SK-MEL-5 (cell line): ENCODE measurements around the gene CFAP99. TPM values are rescaled to one million over a fixed set of nuclear protein-coding genes. Genes with fewer than 3 reads are reported as not detected.
"Not testable (repeated sequence)": the region's sequence is repeated elsewhere in the genome, so short reads cannot be mapped to it uniquely, and the experiment has no call there.

Experiments used
- DNase-seq: peaks from one replicate; pipeline ENCODE4 v3.0.0-alpha.2; 2016; ENCODE audit warnings: low read depth, low spot score
- in situ Hi-C: cut with HindIII; loops from 2 replicates; pipeline ENCODE4 v1.10.0; 2016; ENCODE audit warnings: low sequenced_read_pairs, high pct_unique_total_duplicates, low pct_unique_long_range_greater_than_20kb
- polyA plus RNA-seq, 2 experiments: library from polyadenylated mRNA; depleted of rRNA; stranded (reverse); fragments of >200 nt; gene quantifications; 2 replicates each; pipeline ENCODE4 v1.2.3, GENCODE V29; 2015
- total RNA-seq: library from RNA; depleted of rRNA; stranded (reverse); fragments of >200 nt; shearing (Covaris generic); gene quantifications from 2 replicates; pipeline ENCODE4 v1.2.3, GENCODE V29; 2014; rRNA removed

Gene CFAP99
- total RNA-seq, result not detected in 2 replicates
- polyA plus RNA-seq (2015; cell fraction: cytosol; rRNA removed), result not detected in 2 replicates
- polyA plus RNA-seq (2015; cell fraction: nucleus; rRNA removed), result not detected in 2 replicates

DNA sequence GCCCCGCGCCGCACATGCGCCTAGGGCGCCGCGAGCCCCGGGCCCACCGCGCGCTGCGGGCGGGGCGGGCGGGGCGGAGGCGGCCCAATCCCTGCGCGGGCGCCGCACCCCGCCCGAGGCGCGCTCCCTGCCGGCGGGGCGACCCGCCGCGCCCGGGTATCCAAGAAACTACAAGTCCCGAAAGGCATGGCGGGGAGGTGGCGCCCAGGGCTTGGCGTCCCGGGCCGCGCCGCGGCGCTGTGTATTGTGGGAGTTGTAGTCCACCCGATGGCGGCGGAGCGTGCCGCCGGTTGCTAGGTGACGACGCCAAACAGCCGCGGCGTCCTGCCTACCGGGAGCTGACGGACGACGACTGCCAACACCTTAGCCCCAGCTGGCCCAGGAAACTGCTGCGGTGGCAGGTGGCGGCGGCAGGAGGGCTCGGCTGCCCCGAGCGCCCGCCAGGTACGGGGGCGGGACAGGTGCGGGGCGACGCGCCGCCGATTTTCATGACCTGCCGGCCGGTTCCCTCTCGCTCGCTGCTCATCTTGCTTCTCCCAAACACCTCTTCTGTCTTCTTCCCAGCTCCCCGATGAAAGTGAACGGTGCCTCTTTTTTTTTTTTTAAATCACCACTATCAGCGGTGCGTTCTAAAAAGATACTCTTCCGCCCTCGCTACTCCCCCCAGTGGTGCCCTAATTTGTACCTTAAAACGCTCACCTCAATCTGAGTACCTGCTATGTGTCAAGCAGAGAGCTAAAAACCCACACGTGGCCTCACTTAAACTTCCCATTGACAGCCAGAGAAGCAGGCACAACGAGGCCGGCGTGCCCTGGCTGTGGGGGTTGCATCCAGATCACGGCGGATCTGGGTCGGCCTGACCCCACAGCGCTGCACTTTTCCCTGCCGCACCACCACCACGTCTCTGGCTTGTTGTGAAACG lies at the start of gene CFAP99:
Gene CFAP99 (plus strand): TSS at position 306 of the 922 bp plus-strand sequence.
- DNase-seq, result peak; percentile 94
- in situ Hi-C loops, result no loop called here

DNA sequence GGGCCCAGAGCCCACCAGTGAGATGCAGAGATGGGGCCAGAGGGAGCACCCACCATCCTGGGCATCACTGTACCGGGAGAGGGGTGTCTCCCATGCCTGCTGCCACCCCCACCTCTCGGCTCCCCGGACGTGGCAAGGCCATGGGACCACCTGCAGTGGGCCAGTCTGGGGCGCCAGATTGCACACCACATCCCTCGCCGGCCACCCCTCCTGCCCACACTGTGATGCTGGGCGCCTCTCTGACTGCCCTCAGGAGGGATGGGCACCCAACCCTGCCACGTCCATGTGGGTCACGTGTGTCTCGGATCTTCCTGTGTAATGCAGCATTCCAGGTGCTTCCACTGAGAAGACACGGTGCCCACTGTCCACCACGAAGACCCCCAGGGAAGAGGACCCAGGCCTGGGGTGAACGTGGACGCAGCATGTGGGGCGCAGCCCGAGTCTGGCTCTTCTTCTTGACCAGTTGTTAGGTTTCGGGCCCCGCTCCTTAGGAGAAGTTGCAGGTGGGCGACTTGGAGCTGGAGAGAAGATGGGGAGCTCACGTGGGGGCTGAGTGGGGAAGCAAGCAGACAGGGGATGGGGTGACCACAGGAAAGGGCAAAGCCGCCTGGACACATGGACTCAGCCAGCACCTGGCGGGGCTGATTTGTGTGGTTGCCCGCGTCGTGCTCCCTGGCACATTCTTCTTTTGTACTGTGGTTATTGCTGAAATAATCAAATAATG lies 48.0 kb upstream of the CFAP99 start:
- in situ Hi-C loops, result no loop called here

DNA sequence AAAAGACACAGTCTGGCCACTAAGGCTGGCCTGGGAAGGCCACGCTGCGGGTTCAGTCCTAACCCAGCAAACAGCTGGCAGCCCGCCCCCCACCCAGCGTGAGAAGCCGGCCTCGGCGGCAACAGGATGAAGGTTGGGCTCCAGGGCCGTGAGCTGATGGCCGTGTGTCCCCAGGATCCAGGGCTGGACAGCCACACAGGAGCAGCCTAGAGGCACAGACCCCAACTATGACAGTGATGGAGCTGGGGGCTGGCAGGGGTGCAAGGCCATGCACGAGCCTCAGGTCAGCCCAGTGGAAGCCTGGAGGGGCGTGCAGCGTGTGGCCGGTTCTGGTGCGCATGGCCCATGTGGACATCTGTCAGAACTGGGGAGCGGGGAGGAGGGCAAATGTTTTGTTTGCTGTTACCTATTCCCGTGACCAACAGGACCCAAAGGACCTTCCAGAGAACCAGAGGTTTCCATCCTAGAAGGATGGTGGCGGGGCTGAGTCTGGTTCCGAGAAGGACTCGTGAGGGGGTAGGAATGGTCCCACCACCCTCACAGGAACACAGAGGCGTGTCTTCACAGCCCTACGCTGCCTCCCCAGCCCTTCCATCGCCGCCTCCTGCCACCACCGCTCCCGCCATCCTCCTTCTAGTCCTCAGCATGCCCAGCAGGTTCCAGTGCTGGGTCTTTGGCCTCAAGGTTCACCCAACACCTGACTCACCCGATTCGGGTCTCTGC lies 46.8 kb upstream of the CFAP99 start:
- no peak for DNase-seq
- in situ Hi-C loops, result no loop called here

More for the DNA sequence above, 48.0 kb upstream of the CFAP99 start:
- DNase-seq, result no peak

DNA sequence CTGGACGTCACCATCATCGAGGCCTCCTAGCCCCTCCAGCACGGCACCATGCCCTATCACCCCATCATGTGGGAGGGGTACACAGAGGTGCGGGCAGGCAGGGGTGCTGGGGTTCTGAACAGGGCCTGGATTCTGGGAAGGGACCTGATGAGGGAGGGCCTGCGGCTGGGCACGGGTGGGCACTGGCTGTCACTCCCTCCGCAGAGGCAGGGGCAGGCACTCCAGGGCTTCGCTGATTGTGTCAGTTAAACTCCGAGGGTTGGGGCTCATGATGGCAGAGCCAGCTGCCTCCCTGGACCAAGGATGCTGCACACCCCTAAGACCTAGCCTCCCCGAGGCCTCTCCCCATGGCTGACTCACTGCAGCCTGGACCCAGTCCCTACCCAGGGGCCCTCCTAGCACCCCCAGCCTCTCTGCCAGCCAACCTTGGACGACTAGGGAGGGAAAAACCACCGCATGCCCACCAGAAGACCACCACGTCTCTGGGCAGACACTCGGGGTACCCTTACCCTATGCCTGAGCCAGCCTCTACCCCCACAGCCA lies 46.2 kb upstream of the CFAP99 start:
- DNase-seq, result no peak
- in situ Hi-C loops, result no loop called here

DNA sequence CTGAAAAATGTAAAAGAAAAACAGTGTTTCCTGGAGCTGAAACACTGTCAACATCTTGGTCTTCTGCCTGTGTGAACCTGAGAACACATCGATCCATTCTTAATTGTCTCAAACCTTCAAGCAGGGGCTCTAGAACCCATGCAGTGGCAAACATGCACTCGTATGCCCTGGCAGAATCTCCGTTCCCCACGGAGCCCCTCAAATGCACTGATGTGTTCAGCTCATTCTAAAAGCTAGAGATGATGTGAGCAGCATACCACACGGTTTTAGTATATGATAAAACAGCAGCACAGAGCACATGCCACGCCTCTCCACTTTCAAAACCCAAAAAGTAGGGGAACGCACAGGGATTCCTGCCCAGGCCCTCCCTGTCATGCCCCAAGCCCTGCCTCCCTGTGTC lies 45.2 kb upstream of the CFAP99 start:
- no peak for DNase-seq
- in situ Hi-C loops, result no loop called here

DNA sequence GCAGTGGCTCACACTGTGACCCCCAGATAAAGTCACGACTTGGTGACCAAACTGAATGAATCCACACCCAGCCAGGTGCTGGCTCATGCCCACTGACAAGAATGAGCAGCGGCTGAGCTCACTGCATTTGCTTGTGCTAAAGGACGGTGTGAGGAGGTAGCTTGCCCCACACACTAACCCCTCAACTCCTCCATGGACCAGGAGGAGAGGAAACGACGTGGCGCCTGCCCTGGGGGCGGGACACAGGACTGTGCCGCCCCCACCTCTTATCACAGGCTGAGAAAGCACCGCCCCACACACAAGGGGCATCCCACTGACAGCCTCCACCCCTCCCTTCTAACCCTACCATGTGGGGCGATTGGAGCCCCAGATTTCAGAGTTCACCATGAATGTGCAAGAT lies 43.3 kb upstream of the CFAP99 start:
- no peak for DNase-seq
- in situ Hi-C loops, result no loop called here

DNA sequence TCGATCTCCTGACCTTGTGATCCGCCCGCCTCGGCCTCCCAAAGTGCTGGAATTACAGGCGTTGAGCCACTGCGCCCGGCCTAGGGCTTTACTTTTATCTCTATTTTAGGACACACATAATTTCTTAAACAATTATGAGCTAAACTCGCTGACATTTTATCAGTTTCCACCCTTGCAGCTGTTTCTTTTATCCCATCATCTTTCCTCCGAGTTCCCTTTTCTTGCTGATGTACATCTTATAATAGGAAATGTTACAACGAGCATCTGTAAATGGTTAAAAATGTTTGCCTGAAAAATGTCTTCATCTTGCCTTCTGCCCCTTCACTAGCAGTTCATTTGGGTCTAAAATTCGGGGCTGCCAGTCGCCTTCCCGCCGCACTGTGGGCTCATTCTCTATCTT lies 41.5 kb upstream of the CFAP99 start:
- DNase-seq, result no peak
- in situ Hi-C loops, result no loop called here

DNA sequence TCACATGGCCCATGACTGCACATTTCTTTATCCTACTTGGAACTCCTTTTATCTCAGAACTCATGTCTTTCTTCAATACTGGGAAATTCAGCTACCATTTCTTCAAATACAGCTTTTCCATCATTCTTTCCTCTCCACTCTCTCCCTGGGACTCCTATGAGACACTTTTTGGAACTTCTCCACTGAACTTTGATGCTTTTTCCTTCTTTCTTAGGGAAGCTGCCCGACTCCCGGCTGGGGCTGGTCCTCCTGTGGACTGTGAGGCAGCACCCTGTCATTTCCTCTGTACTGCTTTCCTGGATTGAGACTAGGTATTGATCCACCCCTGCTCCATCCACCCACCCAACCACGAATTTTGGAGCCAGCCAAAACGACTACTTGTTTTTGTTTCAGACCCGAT lies 40.4 kb upstream of the CFAP99 start:
- DNase-seq, result no peak
- in situ Hi-C loops, result no loop called here

DNA sequence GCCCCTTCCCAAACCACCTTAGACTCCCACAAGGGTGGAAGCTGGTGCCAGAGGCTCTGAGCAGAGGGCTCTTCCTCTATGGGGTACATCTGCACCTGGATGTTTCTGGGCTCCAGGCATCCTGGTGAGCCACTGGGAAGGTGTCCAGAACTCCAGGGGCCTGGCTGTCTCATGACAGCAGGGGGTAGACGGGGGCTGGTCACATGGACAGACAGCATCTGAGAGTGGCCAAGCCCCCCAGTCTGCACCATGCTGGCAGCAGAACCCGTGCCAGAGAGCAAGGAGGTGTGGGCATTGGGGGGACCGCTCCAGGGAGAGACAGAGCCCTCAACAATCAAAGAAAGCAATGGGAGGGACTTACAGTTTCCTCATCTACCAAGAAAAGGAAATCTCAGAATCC lies 39.9 kb upstream of the CFAP99 start:
- in situ Hi-C loops, result no loop called here

DNA sequence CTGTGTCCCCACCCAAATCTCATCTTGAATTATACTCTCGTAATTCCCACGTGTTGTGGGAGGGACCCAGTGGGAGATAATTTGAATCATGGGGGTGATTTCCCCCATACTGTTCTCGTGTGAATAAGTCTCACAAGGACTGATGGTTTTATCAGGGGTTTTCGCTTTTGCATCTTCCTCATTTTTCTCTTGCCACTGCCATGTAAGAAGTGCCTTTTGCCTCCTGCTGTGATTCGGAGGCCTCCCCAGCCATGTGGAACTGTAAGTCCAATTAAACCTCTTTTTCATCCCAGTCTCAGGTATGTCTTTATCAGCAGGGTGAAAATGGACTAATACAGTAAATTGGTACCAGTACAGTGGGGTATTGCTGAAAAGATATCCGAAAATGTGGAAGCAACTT lies 38.2 kb upstream of the CFAP99 start:
- DNase-seq, in situ Hi-C loops: not testable (repeated sequence)

More for the DNA sequence above, 39.9 kb upstream of the CFAP99 start:
- DNase-seq, result no peak

DNA sequence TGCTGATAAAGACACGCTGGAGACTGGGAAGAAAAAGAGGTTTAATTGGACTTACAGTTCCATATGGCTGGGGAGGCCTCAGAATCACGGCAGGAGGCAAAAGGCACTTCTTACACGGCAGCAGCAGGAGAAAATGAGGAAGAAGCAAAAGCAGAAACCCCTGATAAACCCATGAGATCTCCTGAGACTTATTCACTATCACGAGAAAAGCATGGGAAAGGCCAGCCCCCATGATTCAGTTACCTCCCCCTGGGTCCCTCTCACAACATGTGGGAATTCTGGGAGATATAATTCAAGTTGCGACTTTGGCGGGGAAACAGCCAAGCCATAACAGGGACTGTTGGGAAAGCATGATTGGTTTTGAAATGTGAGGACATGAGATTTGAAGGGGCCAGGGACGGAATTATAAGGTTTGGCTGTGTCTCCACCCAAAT lies 36.0 kb upstream of the CFAP99 start:
- DNase-seq, result peak; percentile 4
- in situ Hi-C loops, result not testable (repeated sequence)

DNA sequence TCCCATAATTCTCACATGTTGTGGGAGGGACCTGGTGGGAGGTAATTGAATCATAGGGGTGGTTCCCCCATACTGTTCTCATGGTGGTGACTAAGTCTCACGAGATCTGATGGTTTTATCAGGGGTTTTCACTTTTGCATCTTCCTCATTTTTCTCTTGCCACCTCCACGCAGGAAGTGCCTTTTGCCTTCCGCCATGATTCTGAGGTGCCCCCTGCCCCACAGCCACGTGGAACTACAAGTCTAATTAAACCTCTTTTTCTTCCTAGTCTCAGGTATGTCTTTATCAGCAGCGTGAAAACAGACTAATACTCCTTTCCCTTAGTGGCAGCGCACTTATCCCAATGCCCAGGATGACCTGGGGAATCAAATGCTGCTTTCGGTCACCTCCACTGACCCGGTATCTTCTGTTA lies 35.5 kb upstream of the CFAP99 start:
- in situ Hi-C loops, DNase-seq: not testable (repeated sequence)

DNA sequence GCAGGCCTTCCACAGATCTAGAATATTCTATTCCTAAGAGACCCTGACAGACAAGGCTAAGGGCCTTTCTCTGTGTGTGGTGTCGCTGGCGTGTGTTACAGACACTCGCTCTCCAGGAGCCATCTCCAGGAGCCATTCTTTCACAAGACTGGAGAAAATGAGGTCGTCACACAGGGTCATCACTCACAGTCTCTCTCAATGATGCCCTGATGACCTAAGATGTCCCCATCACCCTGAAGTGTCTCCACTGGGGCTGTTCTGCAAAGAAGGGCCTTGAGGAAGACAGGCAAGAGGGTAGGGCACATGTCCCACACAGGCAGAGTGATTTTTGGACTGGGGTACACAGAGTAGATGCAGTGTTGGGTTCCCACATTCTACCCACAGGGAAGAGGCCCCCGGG lies 35.0 kb upstream of the CFAP99 start:
- in situ Hi-C loops, result no loop called here
- no peak for DNase-seq

DNA sequence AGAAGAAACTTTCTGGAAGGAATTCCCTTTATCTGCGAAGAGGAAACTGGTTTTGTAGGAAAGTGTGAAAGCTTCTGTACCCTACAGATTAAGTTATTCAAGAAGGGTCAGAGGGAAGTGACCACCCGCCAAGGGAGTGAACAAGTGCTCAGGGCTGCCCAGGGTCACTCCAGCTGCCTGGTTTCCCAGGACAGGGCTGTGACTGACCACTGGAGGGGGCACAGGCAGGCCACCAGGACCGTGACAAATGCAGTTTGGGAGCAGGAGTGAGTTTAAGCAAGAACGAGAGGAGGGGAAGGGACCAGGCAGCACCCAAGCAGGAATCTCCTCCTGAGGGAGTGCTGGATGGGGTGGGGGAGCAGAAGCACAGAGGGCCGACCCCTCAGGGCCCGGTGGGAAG lies 34.5 kb upstream of the CFAP99 start:
- in situ Hi-C loops, result no loop called here
- DNase-seq, result no peak

DNA sequence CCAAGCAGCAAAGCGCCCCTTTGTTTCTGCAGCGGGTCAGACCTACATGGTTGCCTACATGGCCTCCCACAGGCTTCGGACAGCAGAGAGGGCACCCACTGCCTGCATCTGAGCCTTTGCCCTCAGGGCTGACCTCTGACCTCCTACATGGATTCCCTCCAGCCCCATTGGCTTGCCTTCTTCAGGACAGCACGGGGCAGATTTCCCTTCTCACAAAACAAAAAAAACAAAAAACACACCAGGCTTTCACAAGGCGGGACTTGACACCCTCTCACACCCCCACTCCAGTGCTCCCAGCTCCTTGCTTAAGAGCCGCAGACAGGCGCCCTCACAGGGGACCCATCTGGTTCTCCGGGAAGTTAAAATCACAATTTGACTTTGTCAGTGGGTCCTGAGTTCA lies 33.2 kb upstream of the CFAP99 start:
- no peak for DNase-seq
- in situ Hi-C loops, result no loop called here

DNA sequence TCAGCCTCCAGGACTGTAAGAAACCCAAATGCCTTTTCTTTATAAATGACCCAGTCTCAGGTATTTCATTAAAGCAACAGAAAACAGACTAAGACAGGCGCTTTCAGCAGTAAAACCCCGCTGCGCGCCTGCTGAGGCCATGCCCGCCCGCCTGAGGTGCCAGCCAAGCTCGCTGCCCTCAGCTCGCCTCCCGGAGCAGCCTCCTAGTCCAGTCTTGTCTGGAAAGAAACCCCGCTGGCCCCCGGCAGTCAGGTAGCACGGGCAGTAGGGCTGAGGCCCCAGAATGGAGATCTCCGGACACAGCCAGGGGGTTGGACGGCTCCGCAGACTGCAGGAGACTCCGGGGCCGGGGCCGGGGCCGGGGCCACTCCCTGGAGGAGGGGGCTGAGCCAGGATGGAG lies 32.0 kb upstream of the CFAP99 start:
- DNase-seq, result no peak
- in situ Hi-C loops, result no loop called here

DNA sequence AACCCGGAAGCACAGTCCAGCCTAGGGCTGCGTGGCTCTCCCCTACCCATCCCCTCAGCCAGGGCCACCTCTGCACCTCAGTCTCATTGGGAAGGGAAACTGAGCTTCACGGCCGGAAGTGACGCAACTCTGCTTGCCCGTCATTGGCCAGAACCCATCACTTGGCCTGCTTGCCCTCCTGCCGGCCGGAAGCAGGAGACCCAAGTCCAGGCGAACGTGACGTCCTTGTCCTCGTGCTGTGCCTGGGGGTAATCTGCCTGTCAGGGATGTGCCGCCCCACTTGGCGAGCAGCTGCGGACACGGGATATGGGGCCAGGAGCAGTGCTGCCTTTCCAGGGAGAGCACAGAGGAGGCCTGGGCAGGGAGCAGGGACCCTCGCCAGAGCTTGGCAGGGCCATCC lies 31.5 kb upstream of the CFAP99 start:
- no peak for DNase-seq
- in situ Hi-C loops, result no loop called here

DNA sequence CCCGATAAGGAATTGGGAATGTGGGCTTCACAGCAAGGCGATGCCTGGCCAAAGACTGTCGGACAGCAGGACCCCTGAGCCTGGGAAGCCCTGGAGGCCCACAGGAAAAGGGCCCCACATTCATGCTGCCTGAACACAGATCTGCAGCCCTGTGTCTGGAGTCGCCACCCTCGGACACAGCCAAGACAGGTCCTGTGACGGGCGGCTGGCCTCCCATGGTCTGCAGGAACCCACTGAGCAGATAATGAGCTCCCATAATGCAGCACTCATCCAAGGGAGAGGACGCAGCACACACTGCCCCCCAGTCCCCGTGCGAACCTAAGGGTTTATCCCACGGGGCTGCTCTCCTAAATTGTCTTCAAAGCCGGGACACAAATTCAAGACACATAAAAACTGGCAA lies 30.9 kb upstream of the CFAP99 start:
- in situ Hi-C loops, result no loop called here
- DNase-seq, result no peak
